ENCODE measurements around the gene TNNT2. TPM values are rescaled to one million over a fixed set of nuclear protein-coding genes. Genes with fewer than 3 reads are reported as not detected.

TNNT2 gene
- polyA plus RNA-seq, 4 donors: 58.6 to 74.7 (median 59.0) TPM

DNA sequence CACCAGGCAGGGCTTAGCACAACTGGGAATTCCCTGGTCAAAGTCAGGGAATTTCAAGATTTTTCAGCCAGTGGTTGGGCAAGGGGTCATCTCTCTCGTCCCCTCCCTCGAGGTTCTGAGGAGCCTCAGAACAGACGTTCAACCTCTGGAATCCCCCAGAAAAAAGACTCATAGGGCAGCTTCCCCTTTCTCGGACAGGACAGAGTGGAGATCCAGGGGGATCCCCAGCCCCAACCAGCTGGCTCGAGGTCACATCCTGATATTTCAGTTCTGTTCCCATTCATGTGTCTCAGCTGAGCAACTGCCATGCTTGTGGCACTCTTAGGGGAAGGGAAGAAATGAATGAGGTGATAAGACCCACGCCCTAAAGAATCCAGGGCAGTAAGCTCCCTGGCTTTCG is 26.6 kb upstream of the TNNT2 start:
- no peak for DNase-seq (ENCODE audit: low read depth in 4 of 4, low spot score in 3 of 4)

- no peak for DNase-seq (ENCODE audit: low read depth in 4 of 4, low spot score in 3 of 4)
Observed at GRCh38 chr1:201403359-201403758, 25.9 kb upstream of the TNNT2 start.

GRCh38 chr1:201401700-201402099 is 24.2 kb upstream of the TNNT2 start:
- no peak for DNase-seq (ENCODE audit: low read depth in 4 of 4, low spot score in 3 of 4)

DNA sequence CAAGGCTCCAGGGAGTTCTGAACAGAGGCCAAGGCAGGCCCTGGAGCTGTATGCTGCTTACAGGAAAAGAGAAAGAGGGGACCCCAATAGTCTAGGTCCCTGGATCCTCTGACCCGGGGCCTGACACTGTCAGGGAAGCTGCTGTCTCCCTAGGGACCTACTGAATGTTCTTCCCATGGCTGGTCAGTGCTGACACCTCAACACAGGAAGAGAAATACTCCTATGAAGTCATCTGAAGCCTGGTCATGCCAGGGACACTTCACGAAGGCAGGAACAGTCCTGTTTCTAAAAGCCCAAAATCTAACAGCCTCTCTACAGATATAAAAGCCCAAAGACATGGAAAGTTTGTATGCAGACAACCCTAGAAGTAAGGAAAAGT is 23.4 kb upstream of the TNNT2 start:
- DNase-seq (ENCODE audit: low read depth in 4 of 4, low spot score in 3 of 4): no peak

DNA sequence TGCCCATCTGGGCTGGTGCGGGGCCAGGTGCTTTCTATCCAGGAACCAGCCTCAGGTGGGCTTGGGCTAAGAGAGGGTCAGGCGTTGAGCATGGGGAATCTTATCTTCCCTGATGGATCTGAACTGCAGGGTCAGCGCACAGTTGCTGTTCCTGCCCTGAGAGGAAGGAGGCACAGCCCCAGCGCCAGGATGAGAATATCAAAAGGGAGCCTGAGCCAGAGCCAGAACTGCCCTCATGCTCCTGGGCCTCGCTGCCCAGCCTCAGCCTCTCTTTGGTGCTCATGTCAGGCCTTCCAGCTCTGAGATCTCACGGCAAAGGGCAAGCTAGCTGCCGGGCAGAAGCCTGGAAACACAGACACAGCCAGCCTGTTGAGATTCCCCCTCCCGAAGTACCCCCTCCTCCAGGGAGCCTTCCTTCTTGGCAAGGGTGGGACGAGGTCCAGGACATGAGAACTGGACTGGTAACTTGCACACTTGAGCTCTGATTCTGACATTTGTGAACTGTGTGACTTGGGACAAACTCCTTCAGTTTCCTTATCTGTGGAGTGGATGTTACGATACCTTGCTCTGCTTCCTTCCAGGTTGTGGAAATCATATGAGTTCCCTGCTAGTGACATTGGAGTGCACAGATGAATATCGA is 22.9 kb upstream of the TNNT2 start:
- no peak for DNase-seq (ENCODE audit: low read depth in 4 of 4, low spot score in 3 of 4)

- DNase-seq (ENCODE audit: low read depth in 4 of 4, low spot score in 3 of 4): no peak
Observed at GRCh38 chr1:201399352-201400126, 22.1 kb upstream of the TNNT2 start.

DNA sequence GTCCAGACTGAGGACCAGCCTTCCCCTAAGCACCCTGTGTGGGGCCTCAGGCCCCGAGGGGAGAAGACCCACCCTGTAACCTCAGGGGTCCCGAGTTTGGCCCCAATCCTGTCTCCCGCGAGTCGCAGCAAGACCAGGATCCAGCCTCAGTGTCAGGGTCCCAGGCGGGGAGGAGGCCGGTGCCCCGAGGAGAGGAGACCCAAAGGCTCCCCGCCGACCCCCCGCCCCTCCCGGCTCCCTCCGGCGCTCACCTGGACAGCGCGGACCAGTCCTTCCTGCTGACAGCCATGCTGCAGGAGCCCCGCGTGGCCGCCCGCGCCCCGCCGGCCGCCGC is 21.5 kb upstream of the TNNT2 start, which contains the start of gene LAD1:
Gene LAD1 (minus strand): TSS at position 307 of the 334 bp plus-strand sequence. CDS start 18 bp downstream, at position 289.
- DNase-seq (ENCODE audit: low read depth in 4 of 4, low spot score in 3 of 4): no peak

- no peak for DNase-seq (ENCODE audit: low read depth in 4 of 4, low spot score in 3 of 4)
Observed at GRCh38 chr1:201397675-201398074, 20.2 kb upstream of the TNNT2 start.

DNA sequence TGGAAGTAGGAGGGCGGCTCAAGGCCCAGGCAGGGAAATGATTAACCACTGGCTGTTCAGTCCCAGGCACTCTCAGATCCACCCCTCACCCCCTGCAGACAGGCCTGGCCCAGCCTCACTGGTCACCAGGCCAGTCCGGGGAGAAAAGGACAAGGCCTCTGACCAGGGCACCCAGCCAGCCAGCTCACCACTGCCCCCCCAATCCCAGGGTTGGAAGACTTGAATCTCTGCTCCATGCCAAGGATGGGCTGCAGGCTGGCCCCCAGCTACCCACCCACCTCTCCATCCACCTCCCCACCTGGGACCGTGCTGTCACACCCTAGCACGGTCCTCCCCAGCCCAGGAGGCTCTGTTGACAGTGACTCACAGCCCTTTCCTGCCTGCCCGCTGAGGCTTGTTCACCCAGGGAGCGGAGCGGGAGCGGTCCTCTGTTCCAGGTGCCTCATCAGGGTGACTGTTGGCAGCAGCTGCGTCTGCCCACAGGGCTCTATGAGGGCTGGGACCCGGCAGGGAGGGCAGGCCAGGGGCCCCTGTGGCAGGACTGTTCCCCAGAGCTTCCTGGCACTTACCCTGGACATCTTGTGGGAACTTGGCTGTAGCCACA is 19.5 kb upstream of the TNNT2 start:
- DNase-seq (ENCODE audit: low read depth in 4 of 4, low spot score in 3 of 4): no peak

DNA sequence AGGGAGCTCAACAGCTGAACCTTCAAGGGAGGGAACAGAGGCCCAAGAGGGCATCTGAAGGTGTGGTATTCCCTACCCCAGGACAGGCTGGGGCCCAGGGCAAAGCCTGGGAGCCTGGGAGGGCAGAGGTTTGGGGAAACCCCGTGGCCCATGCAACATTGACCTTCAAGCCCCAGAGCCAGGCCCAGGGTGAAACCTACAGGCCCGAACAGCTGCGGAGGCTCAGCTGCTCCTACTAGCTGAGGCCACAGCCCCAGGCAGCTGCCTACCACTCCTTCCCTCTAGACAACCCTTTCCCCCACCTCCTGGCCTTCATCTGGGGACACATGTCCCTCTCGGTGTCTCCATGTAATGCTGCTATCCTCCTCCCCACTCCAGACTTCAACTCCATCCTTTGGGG is 18.5 kb upstream of the TNNT2 start:
- DNase-seq (ENCODE audit: low read depth in 4 of 4, low spot score in 3 of 4): no peak

GRCh38 chr1:201394591-201394990 is 17.1 kb upstream of the TNNT2 start:
- no peak for DNase-seq (ENCODE audit: low read depth in 4 of 4, low spot score in 3 of 4)

- DNase-seq (ENCODE audit: low read depth in 4 of 4, low spot score in 3 of 4): no peak
Observed at GRCh38 chr1:201393076-201393475, 15.6 kb upstream of the TNNT2 start.

DNA sequence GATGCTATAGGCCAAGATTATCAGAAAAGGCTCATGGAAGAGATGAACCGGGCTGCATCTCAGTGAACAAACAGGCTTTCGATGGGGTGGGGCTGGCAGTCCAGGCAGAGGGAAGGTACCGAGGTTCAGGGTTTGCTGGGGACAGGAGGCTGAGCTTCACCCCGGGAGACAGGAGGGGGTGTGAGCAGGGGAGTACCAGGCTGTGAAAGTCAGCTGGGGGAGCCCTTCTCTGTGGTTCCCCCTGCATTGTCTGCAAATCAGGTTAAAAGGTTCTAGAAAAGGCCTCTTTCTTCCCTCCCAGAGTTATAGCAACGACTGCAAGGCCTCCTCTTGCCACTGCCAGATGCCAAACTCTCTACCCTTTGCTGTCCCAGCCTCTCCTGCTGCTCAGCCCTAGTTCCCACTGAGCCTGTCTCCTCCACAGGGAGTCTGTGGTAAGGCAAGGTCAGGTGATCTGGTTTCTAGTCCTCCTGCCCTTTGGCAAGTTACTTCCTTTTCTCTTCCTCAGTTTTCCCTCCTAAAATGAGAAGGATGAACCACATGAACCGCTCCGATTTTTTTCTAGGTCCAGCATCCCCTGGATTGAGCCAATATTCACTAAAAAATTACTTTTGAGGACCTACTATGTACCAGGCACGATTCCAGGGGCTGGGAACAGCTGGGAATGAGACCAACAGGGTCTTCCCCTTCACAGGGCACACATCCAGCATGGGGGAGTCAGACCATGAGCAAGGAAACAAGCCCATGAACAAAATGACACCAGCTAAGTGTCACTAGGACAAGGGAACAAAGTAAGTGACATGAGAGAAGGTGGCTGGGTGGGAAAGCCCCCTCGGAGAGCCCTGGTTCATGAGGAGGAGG is 14.4 kb upstream of the TNNT2 start:
- no peak for DNase-seq (ENCODE audit: low read depth in 4 of 4, low spot score in 3 of 4)

GRCh38 chr1:201391225-201391624 is 13.7 kb upstream of the TNNT2 start:
- no peak for DNase-seq (ENCODE audit: low read depth in 4 of 4, low spot score in 3 of 4)

GRCh38 chr1:201389051-201389450 is 11.6 kb upstream of the TNNT2 start:
- no peak for DNase-seq (ENCODE audit: low read depth in 4 of 4, low spot score in 3 of 4)

- no peak for DNase-seq (ENCODE audit: low read depth in 4 of 4, low spot score in 3 of 4)
Observed at GRCh38 chr1:201386208-201386607, 8.7 kb upstream of the TNNT2 start.

DNA sequence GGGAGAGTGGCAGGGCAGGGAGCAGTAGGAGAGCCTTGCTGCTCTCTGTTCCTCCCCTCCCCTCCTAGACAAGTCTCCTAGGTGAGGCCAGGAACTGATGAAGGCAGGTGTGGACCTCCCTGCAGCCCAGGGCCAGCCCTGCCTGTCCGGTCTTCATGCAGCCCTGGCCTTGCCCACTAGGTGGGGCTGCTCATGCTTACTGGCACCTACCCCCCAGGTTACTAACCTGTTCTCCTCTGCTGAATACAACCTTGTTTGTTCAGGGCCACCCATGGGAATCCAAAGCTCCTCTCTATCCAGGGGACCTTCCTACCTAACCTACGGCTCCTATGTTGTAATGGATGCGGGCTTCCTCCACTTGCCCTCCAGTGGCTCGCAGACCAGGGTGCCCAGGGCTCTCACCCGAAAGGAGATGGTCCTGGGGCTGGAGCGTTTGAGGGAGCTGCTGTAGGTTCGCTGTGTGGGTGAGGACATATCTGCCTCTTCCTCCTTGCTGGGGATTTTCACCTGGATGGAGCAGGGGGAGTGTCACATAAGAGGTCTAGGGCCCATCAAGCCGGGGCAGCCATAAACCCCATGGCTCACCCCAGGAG is 7.9 kb upstream of the TNNT2 start:
- DNase-seq (ENCODE audit: low read depth in 4 of 4, low spot score in 3 of 4): no peak

- DNase-seq (ENCODE audit: low read depth in 4 of 4, low spot score in 3 of 4): no peak
Observed at GRCh38 chr1:201384406-201384782, 6.9 kb upstream of the TNNT2 start.

DNA sequence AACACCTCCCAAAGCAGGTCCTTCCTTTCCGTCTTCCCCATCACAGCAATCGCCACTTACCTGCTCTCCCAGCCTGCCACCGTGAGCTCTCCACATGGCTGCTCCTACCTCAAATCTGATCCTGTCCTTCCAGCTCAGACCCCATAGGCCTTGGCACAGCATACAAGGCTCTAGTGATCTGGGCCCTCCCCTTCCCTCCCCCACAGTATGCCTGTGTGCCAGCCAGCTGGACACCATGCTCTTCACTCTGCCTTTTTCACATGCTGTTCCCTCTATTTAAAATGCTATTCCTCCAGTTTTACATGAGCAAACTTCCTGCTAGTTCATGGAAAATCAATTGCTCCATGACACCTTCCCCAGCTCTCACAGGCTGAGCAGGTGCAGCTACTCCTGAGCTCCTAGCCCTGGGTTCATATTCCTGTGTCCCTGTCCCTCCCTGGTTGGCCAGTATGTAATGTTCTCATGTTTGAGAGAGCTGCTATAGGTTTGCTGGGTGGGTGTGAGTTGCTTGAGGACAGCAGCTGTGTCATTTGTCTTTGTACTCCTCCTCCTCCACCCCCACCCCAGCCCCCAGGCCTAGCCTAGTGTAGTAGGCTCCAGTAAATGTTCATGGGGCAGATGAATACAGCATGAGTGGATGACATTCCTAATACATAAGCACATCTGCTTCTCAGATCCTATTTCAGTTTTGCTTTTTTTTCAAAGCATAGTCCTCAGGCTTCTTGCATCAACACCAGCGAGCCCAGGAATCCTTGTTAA is 6.3 kb upstream of the TNNT2 start:
- no peak for DNase-seq (ENCODE audit: low read depth in 4 of 4, low spot score in 3 of 4)

DNA sequence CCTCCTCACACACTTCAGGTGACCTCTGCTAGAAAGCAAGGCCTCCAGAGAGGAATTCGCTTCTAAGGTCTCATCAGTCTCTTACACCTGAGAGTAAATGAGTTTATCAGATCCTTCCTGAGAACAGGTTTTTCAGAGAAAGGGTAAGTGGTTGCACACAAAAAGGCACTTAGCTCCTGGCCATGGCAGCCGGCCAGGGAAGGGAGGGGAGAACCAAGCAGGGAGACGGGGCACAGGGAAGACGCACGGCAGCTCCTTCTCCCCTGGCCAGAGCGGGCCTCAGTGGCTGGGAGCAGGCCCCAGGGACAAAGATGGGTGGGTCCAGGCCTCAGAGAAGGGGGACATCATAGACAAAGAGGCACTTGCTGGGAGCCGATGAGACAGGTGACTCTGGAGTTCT is 3.6 kb upstream of the TNNT2 start:
- DNase-seq (ENCODE audit: low read depth in 4 of 4, low spot score in 3 of 4): no peak
